Prostate gland (tissue), 2 donors: Measurements from ENCODE around the gene IL1RAPL1.

Experiments
- POLR2AphosphoS5 ChIP-seq: sonication (generic); formaldehyde crosslinking; IDR thresholded peaks from one replicate; pipeline ENCODE4 v1.6.1; 2017; ENCODE audit warnings: antibody characterized with exemption
- TF ChIP-seq, protein P1 (sequence below), 4 experiments: fragments of 200-600 bp in 2 of 4; fragments of 450-650 bp in 2 of 4; sonication (generic) in 2 of 4; IDR thresholded peaks; 1 replicate in 3 of 4; 2 replicates in 1 of 4; pipeline ENCODE4 v1.5.1; 2016 to 2019; ENCODE audit warnings: antibody characterized with exemption in 4 of 4, mild to moderate bottlenecking in 2 of 4, moderate library complexity in 2 of 4

DNA sequence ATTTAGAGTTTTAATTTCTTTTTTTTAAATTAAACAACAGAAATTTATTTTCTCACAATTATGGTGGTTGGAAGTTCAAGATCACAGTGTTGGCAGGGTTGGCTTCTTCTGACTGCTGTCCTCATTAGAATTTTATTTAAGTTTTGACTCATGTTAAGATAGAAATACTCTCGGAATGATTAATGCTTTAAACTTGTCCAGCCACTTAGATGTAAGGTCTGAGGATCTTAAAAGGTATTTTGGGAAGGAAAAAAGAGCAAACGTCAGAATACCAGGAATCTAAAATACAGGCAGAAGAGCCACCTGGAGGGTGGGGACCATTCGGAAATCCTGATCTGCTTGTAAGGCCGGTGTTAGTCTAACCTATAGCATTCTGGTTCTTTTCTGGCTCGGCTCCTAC lies 1205.1 kb downstream of the IL1RAPL1 start:
- TF ChIP-seq, protein P1, sequence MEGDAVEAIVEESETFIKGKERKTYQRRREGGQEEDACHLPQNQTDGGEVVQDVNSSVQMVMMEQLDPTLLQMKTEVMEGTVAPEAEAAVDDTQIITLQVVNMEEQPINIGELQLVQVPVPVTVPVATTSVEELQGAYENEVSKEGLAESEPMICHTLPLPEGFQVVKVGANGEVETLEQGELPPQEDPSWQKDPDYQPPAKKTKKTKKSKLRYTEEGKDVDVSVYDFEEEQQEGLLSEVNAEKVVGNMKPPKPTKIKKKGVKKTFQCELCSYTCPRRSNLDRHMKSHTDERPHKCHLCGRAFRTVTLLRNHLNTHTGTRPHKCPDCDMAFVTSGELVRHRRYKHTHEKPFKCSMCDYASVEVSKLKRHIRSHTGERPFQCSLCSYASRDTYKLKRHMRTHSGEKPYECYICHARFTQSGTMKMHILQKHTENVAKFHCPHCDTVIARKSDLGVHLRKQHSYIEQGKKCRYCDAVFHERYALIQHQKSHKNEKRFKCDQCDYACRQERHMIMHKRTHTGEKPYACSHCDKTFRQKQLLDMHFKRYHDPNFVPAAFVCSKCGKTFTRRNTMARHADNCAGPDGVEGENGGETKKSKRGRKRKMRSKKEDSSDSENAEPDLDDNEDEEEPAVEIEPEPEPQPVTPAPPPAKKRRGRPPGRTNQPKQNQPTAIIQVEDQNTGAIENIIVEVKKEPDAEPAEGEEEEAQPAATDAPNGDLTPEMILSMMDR (IDR thresholded peaks at IDR 0.05), result no peak
- no peak for TF ChIP-seq POLR2AphosphoS5
